VCaP (cell line): ENCODE data around the gene MST1.

Source experiments
- H3K27ac ChIP-seq: fragments of 450-650 bp; 2 replicates; pipeline ENCODE4 v1.5.1; 2017
- CTCF ChIP-seq: fragments of 450-650 bp; conservative IDR thresholded peaks from 2 replicates; pipeline ENCODE4 v1.5.1; 2017; ENCODE audit warnings: mild to moderate bottlenecking, moderate library complexity

Gene MST1

GRCh38 chr3:49712631-49713317 is 23.5 kb upstream of the MST1 start:
- no peak for TF ChIP-seq CTCF
- H3K27ac ChIP-seq, result no peak overlapping the region

DNA sequence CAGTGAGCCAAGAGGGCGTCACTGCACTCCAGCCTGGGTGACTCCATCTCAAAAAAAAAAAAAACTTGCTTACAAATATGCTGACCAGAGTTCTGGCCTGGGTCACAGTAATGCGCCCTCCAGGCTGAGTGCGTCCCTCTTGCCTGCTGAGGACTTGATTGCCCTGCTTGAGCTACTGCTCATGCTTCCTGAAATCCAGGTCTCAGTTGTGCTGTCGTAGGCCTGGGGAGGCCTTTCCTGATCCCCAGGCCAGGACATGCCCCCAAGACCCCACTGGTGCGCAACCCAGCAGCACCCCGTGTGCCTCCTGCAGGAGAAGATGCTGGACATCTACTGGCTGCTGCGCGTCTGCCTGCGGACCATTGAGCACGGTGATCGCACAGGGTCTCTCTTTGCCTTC is 22.9 kb upstream of the MST1 start:
- no peak overlapping the region for H3K27ac ChIP-seq

DNA sequence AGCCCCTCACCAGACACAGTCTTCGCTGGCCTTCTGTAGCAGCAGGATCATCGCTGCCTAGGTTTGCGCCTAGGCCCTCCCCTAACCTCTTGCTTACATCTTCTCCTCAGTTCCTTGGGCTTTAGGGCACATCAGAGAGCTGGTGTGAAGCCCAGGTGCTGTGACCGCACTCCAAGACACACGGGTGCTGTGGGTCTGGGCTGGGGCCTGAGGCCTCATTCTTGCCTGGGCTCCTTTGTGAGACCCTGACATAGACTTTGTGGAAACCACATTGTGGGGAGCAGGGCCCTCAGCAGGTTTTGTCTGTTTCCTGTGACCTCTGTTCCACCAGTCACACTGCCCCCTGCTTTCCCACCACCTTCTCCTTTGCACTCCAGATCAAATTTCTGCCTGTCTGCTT is 22.2 kb upstream of the MST1 start:
- H3K27ac ChIP-seq, result no peak overlapping the region
- no peak for TF ChIP-seq CTCF

More for the DNA sequence above, 22.9 kb upstream of the MST1 start:
- no peak for TF ChIP-seq CTCF

- no peak for TF ChIP-seq CTCF
- no peak overlapping the region for H3K27ac ChIP-seq
These were observed 20.6 kb upstream of the MST1 start for GRCh38 chr3:49709852-49710251.

DNA sequence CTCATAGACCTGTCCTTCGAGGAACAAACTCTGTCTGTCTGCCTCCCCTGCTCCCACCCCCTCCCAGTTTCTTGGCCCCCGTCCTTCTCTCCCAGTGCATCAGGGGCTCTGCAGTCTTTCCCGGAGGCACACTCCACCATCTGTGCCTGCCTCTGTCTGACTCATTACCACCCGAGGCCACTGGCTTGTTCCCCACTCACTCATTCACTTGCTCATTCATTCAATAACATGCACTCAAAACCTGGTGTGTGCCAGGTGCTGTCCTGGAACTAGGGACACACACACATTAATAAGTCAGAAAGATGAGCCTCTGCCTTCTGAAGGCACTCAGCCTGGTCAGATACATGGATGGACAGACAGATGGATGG is 17.8 kb upstream of the MST1 start:
- H3K27ac ChIP-seq, result no peak overlapping the region
- TF ChIP-seq CTCF, result no peak

DNA sequence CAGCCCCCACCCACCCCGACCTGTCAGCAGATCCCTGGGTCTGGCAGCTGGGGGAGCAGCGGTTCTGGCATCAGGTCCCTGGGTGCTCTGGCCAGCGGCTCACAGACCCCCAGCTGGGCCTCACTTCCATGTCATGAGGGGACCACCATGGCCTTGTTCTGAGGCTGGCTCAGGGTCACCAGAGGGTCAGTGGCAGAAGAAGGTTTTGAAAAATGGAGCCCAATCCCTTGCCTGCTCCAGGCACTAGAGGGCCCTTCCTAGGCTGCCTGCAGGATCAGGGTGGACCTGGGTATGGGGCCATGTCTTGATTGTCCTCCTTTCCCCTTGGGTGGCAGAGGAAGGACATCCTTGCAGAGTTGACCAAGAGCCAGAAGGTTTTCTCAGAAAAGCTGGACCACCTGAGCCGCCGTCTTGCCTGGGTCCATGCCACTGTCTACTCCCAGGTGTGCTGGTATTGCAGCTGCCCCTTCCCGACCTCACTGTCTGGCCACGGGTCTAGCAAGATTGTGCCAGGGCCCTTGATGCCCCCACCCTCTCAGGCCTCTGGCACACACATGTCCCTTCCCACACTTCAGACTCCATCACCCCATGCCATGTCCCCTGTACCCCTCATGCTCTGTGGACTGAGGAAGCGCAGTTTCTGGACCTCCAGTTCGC is 17.3 kb upstream of the MST1 start:
- no peak overlapping the region for H3K27ac ChIP-seq
- TF ChIP-seq CTCF, result no peak

DNA sequence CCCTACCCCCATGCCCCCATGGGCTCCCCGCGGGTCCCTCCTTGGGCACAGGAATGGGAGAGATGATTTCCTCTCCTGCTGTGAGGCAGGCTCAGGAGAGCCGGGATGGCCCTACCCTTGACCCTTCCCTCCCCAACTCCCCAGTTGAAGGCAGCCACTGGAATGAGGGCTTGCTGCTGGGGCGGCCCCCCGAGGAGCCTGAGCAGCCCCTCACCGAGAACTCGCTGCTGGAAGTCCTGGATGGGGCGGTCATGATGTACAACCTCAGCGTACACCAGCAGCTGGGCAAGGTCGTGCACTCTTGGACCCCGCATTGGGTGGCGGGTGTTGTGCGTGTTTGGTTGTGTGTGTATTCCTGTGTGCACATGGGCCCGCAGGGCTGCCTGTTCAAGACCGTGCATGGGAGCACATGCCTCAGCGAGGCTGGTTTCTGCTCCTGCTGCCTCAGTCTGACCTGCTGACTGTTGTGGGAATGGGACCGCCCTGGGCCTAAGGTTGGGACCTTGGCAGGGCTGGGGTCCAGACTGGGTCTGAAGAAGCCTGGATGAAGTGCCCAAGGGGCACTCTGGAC is 16.2 kb upstream of the MST1 start:
- H3K27ac ChIP-seq, result no peak overlapping the region
- no peak for TF ChIP-seq CTCF
